Kidney (tissue), 14 donors: Measurements from ENCODE around the gene ENTR1. TPM values are rescaled to one million over a fixed set of nuclear protein-coding genes. Genes with fewer than 3 reads are reported as not detected.

ENCODE experiments used
- DNase-seq, 5 donors: peaks; one replicate each; pipeline ENCODE4 v3.0.0-alpha.2; 2013 to 2020
- FAIRE-seq: peaks from 2 replicates; lab custom pipeline; 2012; peaks lifted over from hg19 to GRCh38; lab: Jason Lieb, UNC
- H3K27ac ChIP-seq, 2 donors: one replicate each; pipeline ENCODE4 v1.7.0; 2013; ENCODE audit warnings: low read depth in 2 of 2, low read length in 2 of 2, inconsistent platforms in 1 of 2
- H3K27me3 ChIP-seq: one replicate; pipeline ENCODE4 v1.7.1; 2013; ENCODE audit warnings: low read length, inconsistent platforms; ENCODE audit not compliant: control insufficient read depth, insufficient read depth
- H3K36me3 ChIP-seq, 3 donors: one replicate each; pipeline versions ENCODE4 v1.7.0 to v1.7.1; 2013; ENCODE audit warnings: low read length in 3 of 3, control low read depth in 1 of 3, inconsistent platforms in 1 of 3; ENCODE audit not compliant: insufficient read depth in 3 of 3, control insufficient read depth in 2 of 3
- H3K4me1 ChIP-seq, 3 donors: one replicate each; pipeline versions ENCODE4 v1.7.0 to v1.7.1; 2013; ENCODE audit warnings: low read length in 3 of 3, inconsistent platforms in 1 of 3, low read depth in 1 of 3; ENCODE audit not compliant: control insufficient read depth in 2 of 3, insufficient read depth in 2 of 3
- H3K4me3 ChIP-seq, 3 donors: one replicate each; pipeline versions ENCODE4 v1.7.0 to v1.8.1; 2013; ENCODE audit warnings: low read length in 3 of 3, control low read depth in 1 of 3, inconsistent platforms in 1 of 3
- H3K9ac ChIP-seq, 3 donors: one replicate each; pipeline versions ENCODE4 v1.7.0 to v1.7.1; 2013; ENCODE audit warnings: low read length in 3 of 3, control low read depth in 1 of 3, inconsistent platforms in 1 of 3
- H3K9me3 ChIP-seq, 3 donors: one replicate each; pipeline versions ENCODE4 v1.7.0 to v1.7.1; 2013; ENCODE audit warnings: low read length in 3 of 3, control low read depth in 1 of 3, inconsistent platforms in 1 of 3; ENCODE audit not compliant: control insufficient read depth in 2 of 3, insufficient read depth in 1 of 3
- CTCF ChIP-seq: IDR thresholded peaks from 3 replicates; pipeline ENCODE4 v1.5.1; 2012; ENCODE audit warnings: mild to moderate bottlenecking, moderate library complexity, borderline replicate concordance; ENCODE audit not compliant: insufficient read depth; ENCODE audit errors: extremely low read depth
- intact Hi-C: fragments of 100-400 bp; cut with DNase I; formaldehyde crosslinking; loops from one replicate; pipeline ENCODE4 v1.11.1; 2022
- polyA plus RNA-seq: library from polyadenylated mRNA; stranded (reverse); fragments of 350-450 nt; fragmentation: Illumina TruSeq; extraction: RNeasy Lipid Tissue Mini Kit (QIAGEN cat#74804); gene quantifications from one replicate; pipeline ENCODE4 v1.2.3, GENCODE V29; 2014; ENCODE audit warnings: low read depth, low replicate concordance; ENCODE audit not compliant: insufficient read depth
- total RNA-seq: library from RNA; stranded (reverse); fragmentation: NEBNext Ultra II Directional; extraction: Animal tissue kit (Norgen Biotek cat#: 25700); gene quantifications from one replicate; pipeline ENCODE4 v1.2.1, GENCODE V29; 2021
- donor health status: control.
- donor health status: control.
- donor health status: control.
- donor health status: control.
- donor health status: control.
- donor health status: DM: yes; HTN: yes; CAD: no.
- donor health status: Normal renal cell carcinoma (clear cell type).

The ENTR1 gene
- total and polyA plus RNA-seq, 2 donors from 2014 or later: 25.9 to 36.2 TPM

GRCh38 chr9:136394312-136395019, 15.9 kb downstream of the ENTR1 start:
- H3K36me3 ChIP-seq: peaks cover 0 to 35% (median 22%) of the 10 kb centered on the region in 3 donors
- H3K9ac ChIP-seq: no peak overlapping the region
- no peak for DNase-seq
- H3K9me3 ChIP-seq: no peaks in the 10 kb centered on the region
- H3K4me3 ChIP-seq: no peak overlapping the region
- no peak for FAIRE-seq
- intact Hi-C loops: no loop called here
- peaks cover 0 to 8% (median 4%) of the 10 kb centered on the region in 3 donors for H3K4me1 ChIP-seq
- no peak overlapping the region for H3K27ac ChIP-seq
- no peaks in the 10 kb centered on the region for H3K27me3 ChIP-seq
- no peak for TF ChIP-seq CTCF

- H3K36me3 ChIP-seq: peaks cover 0 to 44% (median 27%) of the 10 kb centered on the region in 3 donors
- no peak for FAIRE-seq
- no peak overlapping the region for H3K27ac ChIP-seq
- no peaks in the 10 kb centered on the region for H3K4me1 ChIP-seq
- H3K4me3 ChIP-seq: no peak overlapping the region
- no peaks in the 10 kb centered on the region for H3K27me3 ChIP-seq
- no peaks in the 10 kb centered on the region for H3K9me3 ChIP-seq
- intact Hi-C loops: no loop called here
- DNase-seq: peak in 1 of 5 donors; percentile 73
- TF ChIP-seq CTCF: no peak
- H3K9ac ChIP-seq: no peak overlapping the region
Measured at GRCh38 chr9:136393531-136393930, 16.9 kb downstream of the ENTR1 start.

GRCh38 chr9:136392538-136393449, 17.6 kb downstream of the ENTR1 start:
- no peaks in the 10 kb centered on the region for H3K27me3 ChIP-seq
- no peak for TF ChIP-seq CTCF
- H3K4me3 ChIP-seq: no peak overlapping the region
- H3K4me1 ChIP-seq: no peaks in the 10 kb centered on the region
- intact Hi-C loops: no loop called here
- DNase-seq (peak in 1 of 5 donors; percentile 56), FAIRE-seq (no peak)
- no peaks in the 10 kb centered on the region for H3K9me3 ChIP-seq
- peaks cover 0 to 49% (median 27%) of the 10 kb centered on the region in 3 donors for H3K36me3 ChIP-seq
- H3K9ac ChIP-seq: no peak overlapping the region
- no peak overlapping the region for H3K27ac ChIP-seq
